ENCODE data around the gene BIRC3. TPM values are rescaled to one million over a fixed set of nuclear protein-coding genes. Genes with fewer than 3 reads are reported as not detected.

Gene BIRC3
- total RNA-seq, 1 experiment from 2014 or later: 69.4 TPM

GRCh38 chr11:102276783-102277182, 40.5 kb upstream of the BIRC3 start:
- DNase-seq: no peak
- intact Hi-C loops (cut with micrococcal nuclease; ENCODE audit: unreplicated experiment): loop anchor here (5.0 kb wide), 1 partner anchor 99 kb away; no protein-coding TSS in a partner anchor
- no peak overlapping the region for H3K4me3 Mint-ChIP-seq (ENCODE audit: low read depth, unreplicated experiment)

GRCh38 chr11:102279641-102280170, 37.6 kb upstream of the BIRC3 start:
- Mint-ChIP-seq H3K27ac (ENCODE audit: unreplicated experiment) (peak overlapping the region; percentile 85), H3K4me1 (ENCODE audit: low read depth, unreplicated experiment) (peaks cover 47% of the 10 kb centered on the region), H3K36me3 (ENCODE audit: insufficient read depth, unreplicated experiment) (peaks cover 6% of the 10 kb centered on the region), H3K9me3 (ENCODE audit: low read depth, unreplicated experiment) (no peaks in the 10 kb centered on the region), H3K27me3 (ENCODE audit: unreplicated experiment) (no peaks in the 10 kb centered on the region), H3K4me3 (ENCODE audit: low read depth, unreplicated experiment) (peak overlapping the region; percentile 61)
- BruUV-seq (replicated peaks): no TSS peak
- TF ChIP-seq CTCF (IDR thresholded peaks at IDR 0.05; ENCODE audit: unreplicated experiment): no peak
- peak; percentile 28 for DNase-seq
- intact Hi-C loops (cut with micrococcal nuclease; ENCODE audit: unreplicated experiment): loop anchor here (2.0 to 5.0 kb wide), 2 partner anchors 102 to 163 kb away; no protein-coding TSS in a partner anchor
- CTCF ChIA-PET: interaction anchor here (0.6 to 1.4 kb wide), 4 partner anchors 11 to 419 kb away, joined by 3 to 14 read pairs (median 6); no protein-coding TSS in a partner anchor

More at GRCh38 chr11:102276783-102277182, 40.5 kb upstream of the BIRC3 start:
- CTCF ChIA-PET: no interaction called here
- H3K4me1 Mint-ChIP-seq (ENCODE audit: low read depth, unreplicated experiment): peaks cover 55% of the 10 kb centered on the region
- peak overlapping the region; percentile 27 for H3K27ac Mint-ChIP-seq (ENCODE audit: unreplicated experiment)
- H3K36me3 Mint-ChIP-seq (ENCODE audit: insufficient read depth, unreplicated experiment): peaks cover 6% of the 10 kb centered on the region
- H3K9me3 Mint-ChIP-seq (ENCODE audit: low read depth, unreplicated experiment): no peaks in the 10 kb centered on the region
- BruUV-seq (replicated peaks): no TSS peak
- TF ChIP-seq CTCF (IDR thresholded peaks at IDR 0.05; ENCODE audit: unreplicated experiment): no peak
- no peaks in the 10 kb centered on the region for H3K27me3 Mint-ChIP-seq (ENCODE audit: unreplicated experiment)

- intact Hi-C loops (cut with micrococcal nuclease; ENCODE audit: unreplicated experiment): no loop called here
- H3K27ac Mint-ChIP-seq (ENCODE audit: unreplicated experiment): peak overlapping the region; percentile 85
- H3K27me3 Mint-ChIP-seq (ENCODE audit: unreplicated experiment): no peaks in the 10 kb centered on the region
- peaks cover 6% of the 10 kb centered on the region for H3K36me3 Mint-ChIP-seq (ENCODE audit: insufficient read depth, unreplicated experiment)
- H3K9me3 Mint-ChIP-seq (ENCODE audit: low read depth, unreplicated experiment): no peaks in the 10 kb centered on the region
- no TSS peak for BruUV-seq (replicated peaks)
- peaks cover 45% of the 10 kb centered on the region for H3K4me1 Mint-ChIP-seq (ENCODE audit: low read depth, unreplicated experiment)
- no peak for TF ChIP-seq CTCF (IDR thresholded peaks at IDR 0.05; ENCODE audit: unreplicated experiment)
- peak; percentile 13 for DNase-seq
- H3K4me3 Mint-ChIP-seq (ENCODE audit: low read depth, unreplicated experiment): peak overlapping the region; percentile 61
- CTCF ChIA-PET: interaction anchor here (0.6 to 1.4 kb wide), 3 partner anchors 11 to 420 kb away, joined by 3 to 14 read pairs (median 6); no protein-coding TSS in a partner anchor
Observed at GRCh38 chr11:102280245-102280833, 36.9 kb upstream of the BIRC3 start.

- Mint-ChIP-seq H3K27me3 (ENCODE audit: unreplicated experiment) (no peaks in the 10 kb centered on the region), H3K27ac (ENCODE audit: unreplicated experiment) (no peak overlapping the region), H3K4me1 (ENCODE audit: low read depth, unreplicated experiment) (peaks cover 37% of the 10 kb centered on the region), H3K9me3 (ENCODE audit: low read depth, unreplicated experiment) (no peaks in the 10 kb centered on the region), H3K4me3 (ENCODE audit: low read depth, unreplicated experiment) (no peak overlapping the region), H3K36me3 (ENCODE audit: insufficient read depth, unreplicated experiment) (peaks cover 6% of the 10 kb centered on the region)
- CTCF ChIA-PET: no interaction called here
- no TSS peak for BruUV-seq (replicated peaks)
- intact Hi-C loops (cut with micrococcal nuclease; ENCODE audit: unreplicated experiment): no loop called here
- DNase-seq: no peak
- no peak for TF ChIP-seq CTCF (IDR thresholded peaks at IDR 0.05; ENCODE audit: unreplicated experiment)
Observed at GRCh38 chr11:102283116-102283485, 34.2 kb upstream of the BIRC3 start.

Measured in Calu3 (cell line).